OCI-LY1 (cell line): ENCODE results near the gene DCC.

Source experiments
- CTCF ChIP-seq: fragments of 200-600 bp; sonication (generic), shearing (Covaris generic); IDR thresholded peaks from 2 replicates; pipeline ENCODE4 v1.5.1; 2017; ENCODE audit warnings: mild to moderate bottlenecking, antibody characterized with exemption, low read length, moderate library complexity, mixed read lengths
- EZH2 ChIP-seq: fragments of 200-600 bp; sonication (generic), shearing (Covaris generic); IDR thresholded peaks from 2 replicates; pipeline ENCODE4 v1.8.0; 2017; ENCODE audit warnings: borderline replicate concordance, mixed run types, mild to moderate bottlenecking, antibody characterized with exemption, low read length, moderate library complexity, mixed read lengths

GRCh38 chr18:52829320-52829719, 489.3 kb downstream of the DCC start:
- TF ChIP-seq CTCF: no peak
- no peak for TF ChIP-seq EZH2
